ENCODE measurements around the gene TMEM183A.

TMEM183A gene

DNA sequence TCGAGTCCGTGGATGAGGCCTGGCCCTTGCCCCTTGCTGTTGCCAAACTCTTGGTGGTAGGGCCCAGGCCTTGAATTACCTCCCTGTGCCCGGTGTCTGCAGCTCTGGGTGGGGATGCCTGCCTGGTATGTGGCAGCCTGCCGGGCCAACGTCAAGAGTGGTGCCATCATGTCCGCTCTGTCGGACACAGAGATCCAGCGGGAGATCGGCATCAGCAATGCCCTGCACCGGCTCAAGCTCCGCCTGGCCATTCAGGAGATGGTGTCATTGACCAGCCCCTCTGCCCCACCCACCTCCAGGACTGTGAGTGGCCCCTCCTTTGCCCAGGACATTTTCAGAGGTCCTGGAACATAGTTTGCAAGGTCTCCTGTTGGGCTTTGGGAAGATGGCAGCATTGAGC is 52.9 kb downstream of the TMEM183A start:
- no CpG with 5 or more reads among the region's 11 CpGs for WGBS (ENCODE audit: extremely low coverage, insufficient coverage, insufficient read length)

DNA sequence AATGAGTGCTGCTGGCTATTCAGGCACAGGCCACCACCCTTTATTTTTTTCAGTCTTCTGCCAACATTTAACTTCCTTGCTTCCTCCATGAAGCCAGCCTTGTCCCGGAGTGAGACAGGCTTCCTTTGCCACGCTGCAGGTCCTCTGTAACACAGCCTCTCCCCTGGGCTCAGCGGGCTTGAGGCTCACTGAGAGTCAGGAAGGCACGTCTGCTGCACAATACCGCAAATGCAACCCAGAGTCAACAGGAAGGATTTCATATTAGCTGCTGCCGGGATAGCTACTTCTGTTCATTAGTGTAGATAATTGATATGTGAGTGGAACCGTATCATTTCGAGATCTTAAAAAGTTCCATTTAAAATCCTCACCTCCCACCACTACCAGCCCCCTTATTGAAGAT is 56.1 kb downstream of the TMEM183A start:
- Histone ChIP-seq H2BK120ac (ENCODE audit: insufficient read depth, low read length, poor library complexity) (no peak overlapping the region), H3K4me3 (ENCODE audit: low read depth, low read length) (no peak overlapping the region), H3K4me2 (ENCODE audit: low read length) (no peak overlapping the region), H2AK5ac (ENCODE audit: low read length) (no peak overlapping the region), H3K23ac (ENCODE audit: low read length) (no peak overlapping the region), H3K79me2 (ENCODE audit: control insufficient read depth, insufficient read depth, low read length, poor library complexity) (no peaks in the 10 kb centered on the region), H4K8ac (ENCODE audit: low read depth, low read length) (no peak overlapping the region), H3K14ac (ENCODE audit: low read length) (no peak overlapping the region), H3K4me1 (ENCODE audit: control insufficient read depth in 1 of 2, insufficient read depth in 2 of 2, low read length in 2 of 2) (no peaks in the 10 kb centered on the region), H2BK5ac (ENCODE audit: low read depth, low read length, poor library complexity) (no peak overlapping the region), H3K9me3 (ENCODE audit: insufficient read depth, low read depth, low read length) (peaks cover under 1% of the 10 kb centered on the region), H4K91ac (ENCODE audit: low read depth, low read length) (no peak overlapping the region), H3K27me3 (ENCODE audit: insufficient read depth, low read length) (no peaks in the 10 kb centered on the region), H4K12ac (ENCODE audit: low read depth, low read length) (no peak overlapping the region), H2AFZ (ENCODE audit: insufficient read depth, low read length, poor library complexity) (no peak overlapping the region), H3K36me3 (ENCODE audit: control insufficient read depth in 1 of 2, insufficient read depth in 2 of 2, low read length in 2 of 2) (no peaks in the 10 kb centered on the region), H3K9ac (ENCODE audit: low read length) (no peak overlapping the region), H2BK12ac (ENCODE audit: low read length) (no peak overlapping the region), H3K79me1 (ENCODE audit: low read length) (no peaks in the 10 kb centered on the region), H3K4ac (ENCODE audit: low read depth, low read length) (no peak overlapping the region), H3K27ac (ENCODE audit: low read depth, low read length) (no peak overlapping the region), H3K18ac (ENCODE audit: low read length) (no peak overlapping the region)
- DNase-seq = no peak
- WGBS (ENCODE audit: extremely low coverage, insufficient coverage, insufficient read length) = no CpG with 5 or more reads among the region's 8 CpGs

More for the DNA sequence above, 52.9 kb downstream of the TMEM183A start:
- Histone ChIP-seq H3K4ac (ENCODE audit: low read depth, low read length) (no peak overlapping the region), H3K18ac (ENCODE audit: low read length) (no peak overlapping the region), H3K4me1 (ENCODE audit: control insufficient read depth in 1 of 2, insufficient read depth in 2 of 2, low read length in 2 of 2) (no peaks in the 10 kb centered on the region), H3K9me3 (ENCODE audit: insufficient read depth, low read depth, low read length) (peaks cover 2% of the 10 kb centered on the region), H3K27me3 (ENCODE audit: insufficient read depth, low read length) (no peaks in the 10 kb centered on the region), H2BK5ac (ENCODE audit: low read depth, low read length, poor library complexity) (no peak overlapping the region), H2BK12ac (ENCODE audit: low read length) (no peak overlapping the region), H2AK5ac (ENCODE audit: low read length) (no peak overlapping the region), H4K91ac (ENCODE audit: low read depth, low read length) (no peak overlapping the region), H3K79me1 (ENCODE audit: low read length) (no peaks in the 10 kb centered on the region), H3K23ac (ENCODE audit: low read length) (no peak overlapping the region), H4K12ac (ENCODE audit: low read depth, low read length) (no peak overlapping the region), H3K36me3 (ENCODE audit: control insufficient read depth in 1 of 2, insufficient read depth in 2 of 2, low read length in 2 of 2) (no peaks in the 10 kb centered on the region), H2BK120ac (ENCODE audit: insufficient read depth, low read length, poor library complexity) (no peak overlapping the region), H4K8ac (ENCODE audit: low read depth, low read length) (no peak overlapping the region), H3K14ac (ENCODE audit: low read length) (no peak overlapping the region), H3K9ac (ENCODE audit: low read length) (no peak overlapping the region), H3K79me2 (ENCODE audit: control insufficient read depth, insufficient read depth, low read length, poor library complexity) (no peaks in the 10 kb centered on the region), H3K27ac (ENCODE audit: low read depth, low read length) (no peak overlapping the region), H2AFZ (ENCODE audit: insufficient read depth, low read length, poor library complexity) (no peak overlapping the region), H3K4me3 (ENCODE audit: low read depth, low read length) (no peak overlapping the region), H3K4me2 (ENCODE audit: low read length) (no peak overlapping the region)
- DNase-seq = no peak

DNA sequence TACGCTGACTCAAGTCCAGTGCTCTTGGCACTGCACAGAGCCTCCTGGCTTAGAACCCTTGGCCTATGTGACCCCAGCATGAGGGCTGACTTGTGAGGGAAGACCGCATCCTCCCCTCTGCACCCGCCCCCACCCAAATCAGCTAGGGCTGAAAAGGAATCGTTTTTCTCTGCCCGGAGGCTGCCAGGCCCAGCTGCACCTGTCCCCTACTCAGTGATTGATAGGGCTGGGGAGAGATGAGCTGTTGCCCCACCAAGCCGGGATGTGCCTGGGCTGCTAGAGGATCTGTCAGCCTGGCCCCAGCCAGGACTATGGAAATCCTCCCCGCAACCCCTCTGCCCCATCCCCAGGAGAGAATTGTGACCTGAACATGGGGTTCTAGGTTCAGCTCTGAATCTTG is 58.0 kb downstream of the TMEM183A start:
- no peak overlapping the region for H3K9ac ChIP-seq (ENCODE audit: low read length)
- no peaks in the 10 kb centered on the region for H3K79me1 ChIP-seq (ENCODE audit: low read length)

GRCh38 chr1:203065986-203066385 is 58.8 kb downstream of the TMEM183A start:
- H3K27me3 ChIP-seq (ENCODE audit: insufficient read depth, low read length) = no peaks in the 10 kb centered on the region
- no peaks in the 10 kb centered on the region for H3K79me1 ChIP-seq (ENCODE audit: low read length)
- H2BK120ac ChIP-seq (ENCODE audit: insufficient read depth, low read length, poor library complexity) = no peak overlapping the region
- no peak overlapping the region for H3K18ac ChIP-seq (ENCODE audit: low read length)
- H4K91ac ChIP-seq (ENCODE audit: low read depth, low read length) = no peak overlapping the region
- no peak overlapping the region for H3K14ac ChIP-seq (ENCODE audit: low read length)
- no peak overlapping the region for H3K23ac ChIP-seq (ENCODE audit: low read length)
- H2AFZ ChIP-seq (ENCODE audit: insufficient read depth, low read length, poor library complexity) = no peak overlapping the region
- DNase-seq = no peak
- no CpG with 5 or more reads among the region's 2 CpGs for WGBS (ENCODE audit: extremely low coverage, insufficient coverage, insufficient read length)
- no peak overlapping the region for H4K12ac ChIP-seq (ENCODE audit: low read depth, low read length)
- H2BK12ac ChIP-seq (ENCODE audit: low read length) = no peak overlapping the region
- H3K9me3 ChIP-seq (ENCODE audit: insufficient read depth, low read depth, low read length) = no peaks in the 10 kb centered on the region
- no peak overlapping the region for H3K4me3 ChIP-seq (ENCODE audit: low read depth, low read length)
- no peaks in the 10 kb centered on the region for H3K79me2 ChIP-seq (ENCODE audit: control insufficient read depth, insufficient read depth, low read length, poor library complexity)
- no peak overlapping the region for H2AK5ac ChIP-seq (ENCODE audit: low read length)
- H3K27ac ChIP-seq (ENCODE audit: low read depth, low read length) = no peak overlapping the region
- H3K4me1 ChIP-seq (ENCODE audit: control insufficient read depth in 1 of 2, insufficient read depth in 2 of 2, low read length in 2 of 2) = no peaks in the 10 kb centered on the region
- no peak overlapping the region for H3K9ac ChIP-seq (ENCODE audit: low read length)
- no peaks in the 10 kb centered on the region for H3K36me3 ChIP-seq (ENCODE audit: control insufficient read depth in 1 of 2, insufficient read depth in 2 of 2, low read length in 2 of 2)
- no peak overlapping the region for H2BK5ac ChIP-seq (ENCODE audit: low read depth, low read length, poor library complexity)
- no peak overlapping the region for H3K4ac ChIP-seq (ENCODE audit: low read depth, low read length)
- H4K8ac ChIP-seq (ENCODE audit: low read depth, low read length) = no peak overlapping the region
- H3K4me2 ChIP-seq (ENCODE audit: low read length) = no peak overlapping the region

More for the DNA sequence above, 58.0 kb downstream of the TMEM183A start:
- H3K27me3 ChIP-seq (ENCODE audit: insufficient read depth, low read length) = no peaks in the 10 kb centered on the region
- no peak overlapping the region for H3K4ac ChIP-seq (ENCODE audit: low read depth, low read length)
- no peak overlapping the region for H2AFZ ChIP-seq (ENCODE audit: insufficient read depth, low read length, poor library complexity)
- no peak overlapping the region for H3K23ac ChIP-seq (ENCODE audit: low read length)
- H2BK12ac ChIP-seq (ENCODE audit: low read length) = no peak overlapping the region
- no peak overlapping the region for H3K27ac ChIP-seq (ENCODE audit: low read depth, low read length)
- no peak overlapping the region for H4K12ac ChIP-seq (ENCODE audit: low read depth, low read length)
- no peak overlapping the region for H2BK5ac ChIP-seq (ENCODE audit: low read depth, low read length, poor library complexity)
- no peak overlapping the region for H2AK5ac ChIP-seq (ENCODE audit: low read length)
- H2BK120ac ChIP-seq (ENCODE audit: insufficient read depth, low read length, poor library complexity) = no peak overlapping the region
- H3K4me2 ChIP-seq (ENCODE audit: low read length) = no peak overlapping the region
- no peaks in the 10 kb centered on the region for H3K4me1 ChIP-seq (ENCODE audit: control insufficient read depth in 1 of 2, insufficient read depth in 2 of 2, low read length in 2 of 2)
- H3K14ac ChIP-seq (ENCODE audit: low read length) = no peak overlapping the region
- no peak overlapping the region for H3K18ac ChIP-seq (ENCODE audit: low read length)
- WGBS (ENCODE audit: extremely low coverage, insufficient coverage, insufficient read length) = no CpG with 5 or more reads among the region's 7 CpGs
- H4K91ac ChIP-seq (ENCODE audit: low read depth, low read length) = no peak overlapping the region
- H4K8ac ChIP-seq (ENCODE audit: low read depth, low read length) = no peak overlapping the region
- no peaks in the 10 kb centered on the region for H3K36me3 ChIP-seq (ENCODE audit: control insufficient read depth in 1 of 2, insufficient read depth in 2 of 2, low read length in 2 of 2)
- no peak overlapping the region for H3K4me3 ChIP-seq (ENCODE audit: low read depth, low read length)
- no peaks in the 10 kb centered on the region for H3K9me3 ChIP-seq (ENCODE audit: insufficient read depth, low read depth, low read length)
- no peak for DNase-seq
- H3K79me2 ChIP-seq (ENCODE audit: control insufficient read depth, insufficient read depth, low read length, poor library complexity) = no peaks in the 10 kb centered on the region
